Chondrocyte (in vitro differentiated cells): ENCODE results near the gene MOGAT1. TPM values are rescaled to one million over a fixed set of nuclear protein-coding genes. Genes with fewer than 3 reads are reported as not detected.

Experiments used
- DNase-seq: peaks from one replicate; pipeline ENCODE4 v3.0.0; 2021; ENCODE audit warnings: mixed read lengths, low spot score
- H3K27ac Mint-ChIP-seq: one replicate; pipeline ENCODE4 v1.8.0; 2021; ENCODE audit warnings: mild to moderate bottlenecking, moderate library complexity, mixed read lengths; ENCODE audit not compliant: unreplicated experiment
- H3K27me3 Mint-ChIP-seq: 2 replicates; pipeline ENCODE4 v1.8.0; 2021; ENCODE audit warnings: low read depth, mixed read lengths
- H3K36me3 Mint-ChIP-seq: 2 replicates; pipeline ENCODE4 v1.8.0; 2021; ENCODE audit warnings: low read depth, mixed read lengths
- H3K4me1 Mint-ChIP-seq: 2 replicates; pipeline ENCODE4 v1.8.0; 2021; ENCODE audit warnings: low read depth, mild to moderate bottlenecking, mixed read lengths
- H3K4me3 Mint-ChIP-seq: one replicate; pipeline ENCODE4 v1.8.0; 2021; ENCODE audit warnings: mild to moderate bottlenecking, moderate library complexity, mixed read lengths; ENCODE audit not compliant: unreplicated experiment
- H3K9me3 Mint-ChIP-seq: 2 replicates; pipeline ENCODE4 v1.8.0; 2021; ENCODE audit warnings: low read depth, mixed read lengths
- CTCF ChIP-seq: fragments of 200-600 bp; sonication (generic); IDR thresholded peaks from 2 replicates; pipeline ENCODE4 v1.5.0; 2021; ENCODE audit warnings: antibody characterized with exemption, mild to moderate bottlenecking, moderate library complexity
- total RNA-seq: library from RNA; stranded (reverse); gene quantifications from 3 replicates; pipeline ENCODE4 v1.2.1, GENCODE V29; 2021

The MOGAT1 gene
- total RNA-seq, 1 donor from 2014 or later: not detected

GRCh38 chr2:222646008-222646407 is 25.4 kb upstream of the MOGAT1 start:
- no peak overlapping the region for H3K27ac Mint-ChIP-seq
- H3K27me3 Mint-ChIP-seq: no peaks in the 10 kb centered on the region
- H3K36me3 Mint-ChIP-seq: peaks cover 13% of the 10 kb centered on the region
- DNase-seq: no peak
- TF ChIP-seq CTCF: no peak
- no peaks in the 10 kb centered on the region for H3K9me3 Mint-ChIP-seq
- no peaks in the 10 kb centered on the region for H3K4me1 Mint-ChIP-seq
- no peak overlapping the region for H3K4me3 Mint-ChIP-seq

- Mint-ChIP-seq H3K36me3 (peaks cover 6% of the 10 kb centered on the region), H3K4me1 (peaks cover 13% of the 10 kb centered on the region), H3K9me3 (no peaks in the 10 kb centered on the region), H3K27ac (no peak overlapping the region), H3K27me3 (no peaks in the 10 kb centered on the region), H3K4me3 (no peak overlapping the region)
- TF ChIP-seq CTCF: no peak
- DNase-seq: no peak
These were observed 21.7 kb upstream of the MOGAT1 start for GRCh38 chr2:222649801-222650200.

- H3K4me3 Mint-ChIP-seq: no peak overlapping the region
- DNase-seq: no peak
- no peak for TF ChIP-seq CTCF
These were observed 19.6 kb upstream of the MOGAT1 start for GRCh38 chr2:222651718-222652418.

GRCh38 chr2:222652491-222653255 is 18.8 kb upstream of the MOGAT1 start:
- Mint-ChIP-seq H3K9me3 (no peaks in the 10 kb centered on the region), H3K27ac (no peak overlapping the region)

More at GRCh38 chr2:222651718-222652418, 19.6 kb upstream of the MOGAT1 start:
- peaks cover 1% of the 10 kb centered on the region for H3K36me3 Mint-ChIP-seq
- H3K27ac Mint-ChIP-seq: no peak overlapping the region
- no peaks in the 10 kb centered on the region for H3K27me3 Mint-ChIP-seq
- H3K9me3 Mint-ChIP-seq: no peaks in the 10 kb centered on the region
- peaks cover 25% of the 10 kb centered on the region for H3K4me1 Mint-ChIP-seq

More at GRCh38 chr2:222652491-222653255, 18.8 kb upstream of the MOGAT1 start:
- H3K4me3 Mint-ChIP-seq: no peak overlapping the region
- no peak for DNase-seq
- H3K36me3 Mint-ChIP-seq: no peaks in the 10 kb centered on the region
- no peak for TF ChIP-seq CTCF
- H3K27me3 Mint-ChIP-seq: no peaks in the 10 kb centered on the region
- H3K4me1 Mint-ChIP-seq: peaks cover 28% of the 10 kb centered on the region
